Activated CD4-positive, alpha-beta T cell treated with anti-CD3 and anti-CD28 coated beads, Interleukin-2, amount 50 U/mL, for 48 hours (primary cell): ENCODE results near the gene HOXD1.

Source experiments
- DNase-seq, 2 experiments: peaks; one replicate each; pipeline ENCODE4 v3.0.0-alpha.2; 2020

Gene HOXD1

GRCh38 chr2:176154576-176155252, 33.8 kb upstream of the HOXD1 start:
- no peak for DNase-seq

- DNase-seq: no peak
Measured at GRCh38 chr2:176155356-176156044, 33.0 kb upstream of the HOXD1 start.

GRCh38 chr2:176156301-176156806, 32.1 kb upstream of the HOXD1 start:
- DNase-seq: no peak

GRCh38 chr2:176156807-176157498, 31.5 kb upstream of the HOXD1 start, which contains the start of gene HOXD3:
HOXD3 (plus strand) TSS chr2:176157307; CDS start chr2:176169115, 11,808 bp downstream.
- DNase-seq: no peak

- no peak for DNase-seq
Measured at GRCh38 chr2:176157499-176158185, 30.8 kb upstream of the HOXD1 start.

- DNase-seq: no peak
Measured at GRCh38 chr2:176158186-176158591, 30.3 kb upstream of the HOXD1 start.

- DNase-seq: no peak
Measured at GRCh38 chr2:176158855-176159662, 29.4 kb upstream of the HOXD1 start.

- no peak for DNase-seq
Measured at GRCh38 chr2:176159663-176160250, 28.7 kb upstream of the HOXD1 start.

GRCh38 chr2:176160251-176160985, 28.1 kb upstream of the HOXD1 start:
- DNase-seq: no peak

GRCh38 chr2:176160986-176161824, 27.3 kb upstream of the HOXD1 start:
- no peak for DNase-seq

- no peak for DNase-seq
Measured at GRCh38 chr2:176161825-176162626, 26.4 kb upstream of the HOXD1 start.

GRCh38 chr2:176162911-176163671, 25.4 kb upstream of the HOXD1 start:
- DNase-seq: no peak

- DNase-seq: no peak
Measured at GRCh38 chr2:176163672-176164056, 24.8 kb upstream of the HOXD1 start.

GRCh38 chr2:176164201-176164600, 24.3 kb upstream of the HOXD1 start:
- no peak for DNase-seq

- DNase-seq: no peak
Measured at GRCh38 chr2:176164611-176165369, 23.7 kb upstream of the HOXD1 start.

- no peak for DNase-seq
Measured at GRCh38 chr2:176165370-176166050, 23.0 kb upstream of the HOXD1 start.

- DNase-seq: no peak
Measured at GRCh38 chr2:176166272-176166671, 22.2 kb upstream of the HOXD1 start.
